T-helper 17 cell (primary cell): ENCODE data around the gene RHEB. TPM values are rescaled to one million over a fixed set of nuclear protein-coding genes. Genes with fewer than 3 reads are reported as not detected.
A peak's percentile ranks its signal among the peaks of the same experiment; 100 is the strongest.

Source experiments
- ATAC-seq: fragments of 150-1000 bp; cut with Tn5 transposase; 2 replicates; pipeline ENCODE4 v1.10.0; 2021; ENCODE audit warnings: mild to moderate bottlenecking, moderate library complexity
- DNase-seq, 3 donors: peaks; one replicate each; pipeline versions ENCODE4 v3.0.0 to v3.0.0-alpha.2; 2020 to 2021
- H3K9me3 ChIP-seq: one replicate; pipeline ENCODE4 v1.7.0; 2013; ENCODE audit warnings: low read length, mild to moderate bottlenecking; ENCODE audit not compliant: control insufficient read depth, poor library complexity, severe bottlenecking
- H3K27ac Mint-ChIP-seq: one replicate; pipeline ENCODE4 v1.8.0; 2022; ENCODE audit warnings: mild to moderate bottlenecking, moderate library complexity, mixed read lengths
- H3K27me3 Mint-ChIP-seq: one replicate; pipeline ENCODE4 v1.8.0; 2022; ENCODE audit warnings: mixed read lengths
- H3K36me3 Mint-ChIP-seq: one replicate; pipeline ENCODE4 v1.8.0; 2022; ENCODE audit warnings: low read depth, mixed read lengths
- H3K4me1 Mint-ChIP-seq: one replicate; pipeline ENCODE4 v1.8.0; 2022; ENCODE audit warnings: mild to moderate bottlenecking, mixed read lengths
- H3K4me3 Mint-ChIP-seq: one replicate; pipeline ENCODE4 v1.8.0; 2022; ENCODE audit warnings: mild to moderate bottlenecking, moderate library complexity, mixed read lengths
- total RNA-seq, 4 donors: library from RNA in 2 of 4; stranded (reverse) in 2 of 4; gene quantifications; one replicate each; pipeline ENCODE4 v1.2.3 and lab custom pipeline; 2022 to 2026

Gene RHEB
- total RNA-seq, 2 donors from 2014 or later: 62.5 to 71.1 TPM

GRCh38 chr7:151453326-151453791, 66.3 kb downstream of the RHEB start:
- DNase-seq (no peak), ATAC-seq (peak; percentile 53)
- no peak overlapping the region for H3K27ac Mint-ChIP-seq
- no peaks in the 10 kb centered on the region for H3K36me3 Mint-ChIP-seq
- H3K9me3 ChIP-seq: no peaks in the 10 kb centered on the region
- peaks cover 17% of the 10 kb centered on the region for H3K27me3 Mint-ChIP-seq
- peaks cover 9% of the 10 kb centered on the region for H3K4me1 Mint-ChIP-seq
- H3K4me3 Mint-ChIP-seq: peak overlapping the region; percentile 25

- DNase-seq: no peak
- ATAC-seq: no peak
- H3K4me1 Mint-ChIP-seq: peaks cover 9% of the 10 kb centered on the region
- no peak overlapping the region for H3K4me3 Mint-ChIP-seq
- H3K36me3 Mint-ChIP-seq: no peaks in the 10 kb centered on the region
- H3K9me3 ChIP-seq: no peaks in the 10 kb centered on the region
- no peak overlapping the region for H3K27ac Mint-ChIP-seq
- peaks cover 17% of the 10 kb centered on the region for H3K27me3 Mint-ChIP-seq
These were observed 66.9 kb downstream of the RHEB start for GRCh38 chr7:151452680-151453325.

GRCh38 chr7:151451626-151452571, 67.8 kb downstream of the RHEB start:
- Mint-ChIP-seq H3K36me3 (no peaks in the 10 kb centered on the region), H3K4me1 (peaks cover 8% of the 10 kb centered on the region), H3K4me3 (no peak overlapping the region), H3K27ac (no peak overlapping the region), H3K27me3 (peaks cover 17% of the 10 kb centered on the region)
- DNase-seq: no peak
- no peaks in the 10 kb centered on the region for H3K9me3 ChIP-seq
- no peak for ATAC-seq

GRCh38 chr7:151451156-151451555, 68.5 kb downstream of the RHEB start:
- H3K4me1 Mint-ChIP-seq: peaks cover 11% of the 10 kb centered on the region
- no peak overlapping the region for H3K27ac Mint-ChIP-seq
- H3K27me3 Mint-ChIP-seq: peaks cover 17% of the 10 kb centered on the region
- no peak for DNase-seq
- H3K4me3 Mint-ChIP-seq: no peak overlapping the region
- no peak for ATAC-seq
- no peaks in the 10 kb centered on the region for H3K36me3 Mint-ChIP-seq
- H3K9me3 ChIP-seq: no peaks in the 10 kb centered on the region

- no peak overlapping the region for H3K27ac Mint-ChIP-seq
- peaks cover 12% of the 10 kb centered on the region for H3K4me1 Mint-ChIP-seq
- no peaks in the 10 kb centered on the region for H3K36me3 Mint-ChIP-seq
- DNase-seq: no peak
- H3K27me3 Mint-ChIP-seq: peaks cover 17% of the 10 kb centered on the region
- no peaks in the 10 kb centered on the region for H3K9me3 ChIP-seq
- ATAC-seq: no peak
- H3K4me3 Mint-ChIP-seq: no peak overlapping the region
These were observed 69.7 kb downstream of the RHEB start for GRCh38 chr7:151449990-151450389.

- H3K36me3 Mint-ChIP-seq: no peaks in the 10 kb centered on the region
- H3K4me1 Mint-ChIP-seq: peaks cover 12% of the 10 kb centered on the region
These were observed 71.1 kb downstream of the RHEB start for GRCh38 chr7:151448261-151449252.

GRCh38 chr7:151447901-151448260, 71.8 kb downstream of the RHEB start:
- no peaks in the 10 kb centered on the region for H3K9me3 ChIP-seq
- peaks cover 12% of the 10 kb centered on the region for H3K4me1 Mint-ChIP-seq
- no peaks in the 10 kb centered on the region for H3K36me3 Mint-ChIP-seq
- DNase-seq (no peak), ATAC-seq (no peak)
- peak overlapping the region; percentile 16 for H3K27ac Mint-ChIP-seq
- peak overlapping the region; percentile 83 for H3K4me3 Mint-ChIP-seq
- H3K27me3 Mint-ChIP-seq: peaks cover 11% of the 10 kb centered on the region

More at GRCh38 chr7:151448261-151449252, 71.1 kb downstream of the RHEB start:
- DNase-seq: peak; percentile 59 to 76 (median 63)
- peak; percentile 90 for ATAC-seq
- Mint-ChIP-seq H3K27me3 (peaks cover 17% of the 10 kb centered on the region), H3K4me3 (peak overlapping the region; percentile 83), H3K27ac (peak overlapping the region; percentile 16)
- no peaks in the 10 kb centered on the region for H3K9me3 ChIP-seq

GRCh38 chr7:151447312-151447711, 72.4 kb downstream of the RHEB start:
- Mint-ChIP-seq H3K4me3 (peak overlapping the region; percentile 71), H3K27ac (peak overlapping the region; percentile 16)
- no peak for DNase-seq

GRCh38 chr7:151446412-151446811, 73.3 kb downstream of the RHEB start:
- DNase-seq (no peak), ATAC-seq (no peak)
- Mint-ChIP-seq H3K36me3 (no peaks in the 10 kb centered on the region), H3K27ac (peak overlapping the region; percentile 60), H3K27me3 (peaks cover 5% of the 10 kb centered on the region), H3K4me3 (no peak overlapping the region), H3K4me1 (peaks cover 21% of the 10 kb centered on the region)
- no peaks in the 10 kb centered on the region for H3K9me3 ChIP-seq

More at GRCh38 chr7:151447312-151447711, 72.4 kb downstream of the RHEB start:
- Mint-ChIP-seq H3K36me3 (no peaks in the 10 kb centered on the region), H3K4me1 (peaks cover 14% of the 10 kb centered on the region), H3K27me3 (peaks cover 6% of the 10 kb centered on the region)
- no peaks in the 10 kb centered on the region for H3K9me3 ChIP-seq
- no peak for ATAC-seq

GRCh38 chr7:151444632-151445031, 75.1 kb downstream of the RHEB start:
- DNase-seq (no peak), ATAC-seq (no peak)
- peaks cover 2% of the 10 kb centered on the region for H3K27me3 Mint-ChIP-seq
- peaks cover 33% of the 10 kb centered on the region for H3K4me1 Mint-ChIP-seq
- H3K9me3 ChIP-seq: no peaks in the 10 kb centered on the region
- no peak overlapping the region for H3K27ac Mint-ChIP-seq
- no peak overlapping the region for H3K4me3 Mint-ChIP-seq
- no peaks in the 10 kb centered on the region for H3K36me3 Mint-ChIP-seq

- Mint-ChIP-seq H3K27ac (peak overlapping the region; percentile 94), H3K36me3 (no peaks in the 10 kb centered on the region), H3K4me3 (no peak overlapping the region), H3K4me1 (peaks cover 36% of the 10 kb centered on the region), H3K27me3 (no peaks in the 10 kb centered on the region)
- H3K9me3 ChIP-seq: no peaks in the 10 kb centered on the region
- DNase-seq (no peak), ATAC-seq (no peak)
These were observed 76.8 kb downstream of the RHEB start for GRCh38 chr7:151442776-151443496.

GRCh38 chr7:151440799-151441445, 78.8 kb downstream of the RHEB start:
- ATAC-seq (no peak), DNase-seq (no peak)
- Mint-ChIP-seq H3K27ac (peak overlapping the region; percentile 94), H3K27me3 (no peaks in the 10 kb centered on the region), H3K4me1 (peaks cover 30% of the 10 kb centered on the region), H3K36me3 (no peaks in the 10 kb centered on the region), H3K4me3 (peak overlapping the region; percentile 85)
- H3K9me3 ChIP-seq: no peaks in the 10 kb centered on the region
